Mesangial cell (primary cell): Measurements from ENCODE around the gene MMS22L. TPM values are rescaled to one million over a fixed set of nuclear protein-coding genes. Genes with fewer than 3 reads are reported as not detected.

ENCODE experiments used
- total RNA-seq: library from RNA; depleted of rRNA; stranded (reverse); fragments of >200 nt; gene quantifications from 2 replicates; pipeline ENCODE4 v1.2.3, GENCODE V29; 2015

The MMS22L gene
- total RNA-seq, result 4.1 and 26.2 TPM in 2 replicates

GRCh38 chr6:97282726-97283617 is at the start of gene MMS22L:
Gene MMS22L (minus strand): TSS chr6:97283216. CDS start chr6:97282477, 739 bp downstream.

